Measurements from ENCODE around the gene OPHN1.

- TF ChIP-seq CTCF (conservative IDR thresholded peaks at IDR 0.05; ENCODE audit: low read depth, low read length) (no peak), EZH2 (IDR thresholded peaks at IDR 0.05; ENCODE audit: borderline replicate concordance, low read depth, low read length, poor library complexity, severe bottlenecking) (no peak)
Observed at GRCh38 chrX:68411729-68412128, 21.6 kb downstream of the OPHN1 start.

All from A673 (cell line).